ENCODE results near the gene PTCH2.

PTCH2 gene, protein sequence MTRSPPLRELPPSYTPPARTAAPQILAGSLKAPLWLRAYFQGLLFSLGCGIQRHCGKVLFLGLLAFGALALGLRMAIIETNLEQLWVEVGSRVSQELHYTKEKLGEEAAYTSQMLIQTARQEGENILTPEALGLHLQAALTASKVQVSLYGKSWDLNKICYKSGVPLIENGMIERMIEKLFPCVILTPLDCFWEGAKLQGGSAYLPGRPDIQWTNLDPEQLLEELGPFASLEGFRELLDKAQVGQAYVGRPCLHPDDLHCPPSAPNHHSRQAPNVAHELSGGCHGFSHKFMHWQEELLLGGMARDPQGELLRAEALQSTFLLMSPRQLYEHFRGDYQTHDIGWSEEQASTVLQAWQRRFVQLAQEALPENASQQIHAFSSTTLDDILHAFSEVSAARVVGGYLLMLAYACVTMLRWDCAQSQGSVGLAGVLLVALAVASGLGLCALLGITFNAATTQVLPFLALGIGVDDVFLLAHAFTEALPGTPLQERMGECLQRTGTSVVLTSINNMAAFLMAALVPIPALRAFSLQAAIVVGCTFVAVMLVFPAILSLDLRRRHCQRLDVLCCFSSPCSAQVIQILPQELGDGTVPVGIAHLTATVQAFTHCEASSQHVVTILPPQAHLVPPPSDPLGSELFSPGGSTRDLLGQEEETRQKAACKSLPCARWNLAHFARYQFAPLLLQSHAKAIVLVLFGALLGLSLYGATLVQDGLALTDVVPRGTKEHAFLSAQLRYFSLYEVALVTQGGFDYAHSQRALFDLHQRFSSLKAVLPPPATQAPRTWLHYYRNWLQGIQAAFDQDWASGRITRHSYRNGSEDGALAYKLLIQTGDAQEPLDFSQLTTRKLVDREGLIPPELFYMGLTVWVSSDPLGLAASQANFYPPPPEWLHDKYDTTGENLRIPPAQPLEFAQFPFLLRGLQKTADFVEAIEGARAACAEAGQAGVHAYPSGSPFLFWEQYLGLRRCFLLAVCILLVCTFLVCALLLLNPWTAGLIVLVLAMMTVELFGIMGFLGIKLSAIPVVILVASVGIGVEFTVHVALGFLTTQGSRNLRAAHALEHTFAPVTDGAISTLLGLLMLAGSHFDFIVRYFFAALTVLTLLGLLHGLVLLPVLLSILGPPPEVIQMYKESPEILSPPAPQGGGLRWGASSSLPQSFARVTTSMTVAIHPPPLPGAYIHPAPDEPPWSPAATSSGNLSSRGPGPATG

DNA sequence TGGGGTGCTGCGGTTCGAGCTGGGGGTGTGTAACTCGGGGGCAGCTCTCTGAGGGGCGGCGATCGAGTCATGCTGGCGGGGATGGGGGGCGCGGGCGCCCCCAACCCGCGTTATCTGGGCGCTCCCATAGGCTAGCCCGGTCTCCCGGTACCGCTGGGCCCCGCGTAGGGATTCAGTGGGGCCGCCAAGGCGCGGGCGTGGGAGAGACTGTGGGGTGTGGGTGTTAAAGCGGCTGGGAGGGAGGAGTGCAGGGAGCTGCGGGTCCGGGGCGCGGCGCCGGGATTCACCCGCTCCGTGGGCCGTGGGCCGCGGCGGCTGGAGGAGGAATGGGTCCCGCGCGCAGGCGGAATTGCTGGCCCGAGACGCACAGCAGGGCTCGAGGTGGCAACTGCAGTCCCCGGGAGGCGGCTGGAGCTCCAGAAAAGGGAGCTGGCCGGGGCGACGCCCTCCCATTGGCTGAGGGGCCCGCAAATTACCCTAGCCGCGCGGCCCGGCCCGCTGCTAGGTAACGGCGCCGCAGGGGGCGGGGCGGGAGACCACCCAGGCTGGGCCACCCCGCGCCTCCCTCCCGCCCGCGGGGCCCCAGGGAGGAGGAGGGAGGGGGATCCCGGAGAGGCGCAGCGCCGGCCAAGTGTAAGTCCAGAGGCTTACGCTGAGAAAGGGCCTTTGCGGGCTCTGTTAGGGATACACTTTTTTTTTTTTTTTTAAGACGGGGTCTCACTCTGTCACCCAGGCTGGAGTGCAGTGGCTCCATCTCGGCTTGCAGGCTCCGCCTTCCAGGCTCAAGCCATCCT, at the start of gene PTCH2:
PTCH2 (minus strand) TSS at position 392 of the 794 bp plus-strand sequence; CDS start at position 71, 321 bp downstream.
- in situ Hi-C loops (cut with HindIII; ENCODE audit: low sequenced_read_pairs), result no loop called here

GRCh38 chr1:44890007-44890406, 47.0 kb upstream of the PTCH2 start:
- in situ Hi-C loops (cut with HindIII; ENCODE audit: low sequenced_read_pairs), result no loop called here

GRCh38 chr1:44885406-44885805, 42.4 kb upstream of the PTCH2 start:
- in situ Hi-C loops (cut with HindIII; ENCODE audit: low sequenced_read_pairs), result no loop called here

GRCh38 chr1:44884746-44885145, 41.7 kb upstream of the PTCH2 start:
- in situ Hi-C loops (cut with HindIII; ENCODE audit: low sequenced_read_pairs), result no loop called here

GRCh38 chr1:44881011-44881632, 38.1 kb upstream of the PTCH2 start:
- in situ Hi-C loops (cut with HindIII; ENCODE audit: low sequenced_read_pairs), result no loop called here

GRCh38 chr1:44874155-44874554, 31.1 kb upstream of the PTCH2 start:
- in situ Hi-C loops (cut with HindIII; ENCODE audit: low sequenced_read_pairs), result no loop called here

GRCh38 chr1:44870096-44870495, 27.0 kb upstream of the PTCH2 start:
- in situ Hi-C loops (cut with HindIII; ENCODE audit: low sequenced_read_pairs), result no loop called here

GRCh38 chr1:44867801-44868200, 24.7 kb upstream of the PTCH2 start:
- in situ Hi-C loops (cut with HindIII; ENCODE audit: low sequenced_read_pairs), result no loop called here

DNA sequence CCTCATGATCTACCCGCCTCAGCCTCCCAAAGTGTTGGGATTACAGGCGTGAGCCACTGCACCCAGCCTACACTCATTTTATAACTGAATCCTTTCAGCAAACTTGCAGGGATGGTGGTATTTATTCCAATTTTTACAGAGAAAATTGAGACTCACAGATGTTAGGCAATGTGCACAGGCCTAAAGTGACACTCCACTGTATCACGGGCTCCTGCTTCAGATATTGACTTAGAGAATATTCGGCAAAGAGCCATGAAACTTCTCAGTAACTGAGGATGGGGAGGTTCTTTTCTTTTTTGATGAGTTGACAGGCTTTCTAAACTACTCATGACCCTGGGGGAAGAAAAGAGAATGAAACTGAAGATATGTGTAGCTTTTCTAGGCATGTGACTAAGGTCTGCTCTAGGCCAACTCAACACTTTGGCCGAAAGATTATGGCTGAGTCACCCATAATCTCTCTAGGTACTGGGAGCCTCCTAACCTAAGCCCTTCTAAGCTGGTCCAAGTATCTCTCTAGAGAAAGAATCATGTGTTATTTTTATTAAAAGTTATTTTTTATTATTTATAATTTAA, 19.9 kb upstream of the PTCH2 start:
- in situ Hi-C loops (cut with HindIII; ENCODE audit: low sequenced_read_pairs), result no loop called here

GRCh38 chr1:44860891-44861425, 17.9 kb upstream of the PTCH2 start:
- in situ Hi-C loops (cut with HindIII; ENCODE audit: low sequenced_read_pairs), result no loop called here

DNA sequence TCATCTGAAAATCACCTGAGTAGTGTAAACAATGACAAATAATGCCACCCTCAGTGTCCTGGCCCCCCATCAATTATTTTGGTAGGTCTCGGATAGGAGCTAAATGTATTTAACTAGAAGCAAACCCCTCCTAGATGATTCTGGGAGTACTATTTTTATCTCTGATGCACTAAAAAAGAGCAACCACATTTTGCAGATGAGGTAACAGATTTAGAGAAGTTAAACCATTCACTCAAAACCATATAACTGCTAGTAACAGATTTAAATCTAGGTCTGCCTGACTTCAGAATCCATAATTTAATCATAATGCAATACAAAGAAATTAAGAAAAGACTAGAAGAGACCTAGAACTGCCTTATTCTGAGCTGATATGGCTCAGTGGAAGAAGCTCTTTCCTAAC, 17.3 kb upstream of the PTCH2 start:
- in situ Hi-C loops (cut with HindIII; ENCODE audit: low sequenced_read_pairs), result no loop called here

DNA sequence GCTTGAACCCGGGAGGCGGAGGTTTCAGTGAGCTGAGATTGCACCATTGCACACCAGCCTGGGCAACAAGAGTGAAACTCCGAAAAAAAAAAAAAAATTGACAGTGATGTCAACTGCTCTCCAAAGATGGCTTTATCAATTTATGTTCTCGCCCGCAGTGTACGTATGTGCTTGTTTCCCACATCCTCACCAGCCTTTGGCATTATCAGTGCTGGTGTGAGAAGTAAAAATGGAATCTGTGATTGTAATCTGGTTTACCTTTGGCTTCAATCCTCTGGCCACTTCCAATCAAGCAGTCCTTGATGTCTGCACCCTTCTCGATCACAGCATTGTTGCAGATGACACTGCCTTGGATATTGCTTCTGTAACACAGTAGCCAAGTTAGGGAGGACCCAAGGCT, 14.4 kb upstream of the PTCH2 start:
- in situ Hi-C loops (cut with HindIII; ENCODE audit: low sequenced_read_pairs), result no loop called here

GRCh38 chr1:44855742-44856141, 12.7 kb upstream of the PTCH2 start:
- in situ Hi-C loops (cut with HindIII; ENCODE audit: low sequenced_read_pairs), result no loop called here

GRCh38 chr1:44854970-44855369, 11.9 kb upstream of the PTCH2 start:
- in situ Hi-C loops (cut with HindIII; ENCODE audit: low sequenced_read_pairs), result no loop called here

GRCh38 chr1:44853201-44853600, 10.1 kb upstream of the PTCH2 start:
- in situ Hi-C loops (cut with HindIII; ENCODE audit: low sequenced_read_pairs), result no loop called here

GRCh38 chr1:44851308-44851707, 8.3 kb upstream of the PTCH2 start:
- in situ Hi-C loops (cut with HindIII; ENCODE audit: low sequenced_read_pairs), result no loop called here

- in situ Hi-C loops (cut with HindIII; ENCODE audit: low sequenced_read_pairs), result no loop called here
Measured at GRCh38 chr1:44849575-44850132, 6.6 kb upstream of the PTCH2 start.

GRCh38 chr1:44848456-44849181, 5.6 kb upstream of the PTCH2 start:
- in situ Hi-C loops (cut with HindIII; ENCODE audit: low sequenced_read_pairs), result no loop called here

All from DLD1 (cell line).